Fibroblast of skin of left quadriceps (primary cell): ENCODE measurements around the gene MACROH2A1.

Source experiments
- DNase-seq, 2 experiments: peaks; one replicate each; pipeline ENCODE4 v3.0.0-alpha.2; 2013; ENCODE audit warnings: low read depth in 2 of 2

Gene MACROH2A1

GRCh38 chr5:135313946-135314345 lies 85.1 kb downstream of the MACROH2A1 start:
- no peak for DNase-seq

DNA sequence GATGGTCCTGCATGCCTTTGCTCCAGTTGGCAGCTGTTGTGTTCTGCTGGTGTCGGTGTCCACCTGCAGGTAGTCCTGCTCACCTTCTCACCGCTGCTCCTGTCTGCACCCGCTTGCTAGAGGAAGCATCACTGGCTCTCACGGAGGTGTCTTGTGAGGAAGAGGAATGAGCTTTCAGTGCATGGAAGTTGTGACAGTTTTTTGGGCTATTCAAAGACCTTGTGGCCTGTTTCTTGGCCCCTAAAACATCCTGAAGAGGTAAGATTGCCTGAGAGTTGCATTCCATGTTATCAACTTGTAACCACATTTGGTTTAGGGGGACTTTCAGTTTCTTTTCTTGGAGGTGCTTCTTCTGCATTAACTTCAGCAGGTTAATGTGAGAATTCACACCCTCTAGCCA lies 85.6 kb downstream of the MACROH2A1 start:
- DNase-seq = no peak

DNA sequence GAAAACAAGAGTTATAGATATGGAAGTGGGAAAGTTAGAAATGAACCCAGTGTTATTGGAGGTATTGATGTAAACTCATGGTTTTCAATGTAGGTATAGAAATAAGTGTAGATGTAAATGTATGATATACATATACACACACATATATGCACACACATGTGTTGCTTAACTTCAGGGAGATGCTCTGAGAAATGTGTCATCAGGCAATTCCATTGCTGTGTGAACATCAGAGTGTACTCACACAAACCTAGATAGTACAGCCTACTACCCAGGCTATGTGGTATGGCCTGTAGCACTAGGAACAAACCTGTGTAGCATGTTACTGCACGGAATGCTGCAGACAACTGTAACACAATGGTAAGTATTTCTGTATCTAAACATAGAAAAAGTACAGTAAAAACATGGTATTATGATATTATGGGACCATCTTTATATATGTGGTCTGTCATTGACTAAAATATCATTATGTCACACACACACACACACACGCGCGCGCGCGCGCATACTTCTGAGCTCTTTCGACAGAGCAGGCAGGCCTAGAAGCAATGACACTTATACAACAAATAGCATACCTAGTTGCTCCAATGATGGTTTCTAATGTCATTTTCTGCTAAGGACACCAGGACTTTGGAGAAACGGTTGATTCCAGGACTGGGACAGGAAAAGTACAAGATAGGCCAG lies 86.6 kb downstream of the MACROH2A1 start:
- DNase-seq = no peak

- DNase-seq = peak; percentile 44 to 57
Observed at GRCh38 chr5:135310328-135310989, 88.6 kb downstream of the MACROH2A1 start.

DNA sequence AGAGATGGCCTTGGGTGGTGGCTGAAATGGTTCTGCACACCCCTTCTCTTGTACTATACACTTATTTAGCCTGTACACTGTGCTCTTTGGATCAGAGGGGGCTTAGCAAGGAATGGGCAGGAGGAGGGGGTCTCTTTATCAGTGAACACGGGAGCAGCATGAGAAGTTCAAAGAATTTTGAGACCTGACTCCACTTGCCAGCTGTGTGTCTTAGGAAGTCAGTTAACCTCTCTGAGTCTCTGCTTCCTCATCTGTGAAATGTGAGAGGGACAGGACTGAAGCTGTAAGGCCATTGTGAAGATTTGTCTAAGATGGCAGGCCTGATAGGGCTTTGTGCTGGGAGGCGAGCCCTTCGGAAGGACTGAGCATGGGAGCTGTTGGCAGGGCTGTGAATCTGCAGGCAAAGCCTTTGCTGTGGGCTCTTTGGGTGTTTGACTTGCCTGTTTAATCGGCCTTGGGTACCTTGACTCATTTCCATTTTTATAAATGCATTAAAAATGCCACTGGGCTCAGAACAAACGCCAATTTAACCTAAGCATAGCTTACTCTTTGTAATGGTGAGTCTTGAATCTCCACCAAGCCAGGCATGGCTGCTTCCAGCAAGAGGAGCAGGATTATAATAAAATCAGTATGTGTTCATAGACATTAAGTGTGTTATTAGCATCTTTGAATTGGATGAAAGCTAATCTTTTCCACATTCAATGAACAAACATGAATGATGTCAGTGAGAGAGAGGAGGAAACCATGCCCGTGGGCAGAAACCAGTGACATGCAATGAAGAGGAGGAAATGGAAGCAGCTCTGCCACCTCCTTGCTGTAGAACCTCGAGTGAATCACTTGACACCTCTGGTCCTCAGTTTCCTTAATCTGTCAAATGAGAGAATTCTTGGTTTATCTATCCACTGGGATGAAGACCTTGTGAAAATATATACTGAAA lies 89.4 kb downstream of the MACROH2A1 start:
- DNase-seq = no peak

DNA sequence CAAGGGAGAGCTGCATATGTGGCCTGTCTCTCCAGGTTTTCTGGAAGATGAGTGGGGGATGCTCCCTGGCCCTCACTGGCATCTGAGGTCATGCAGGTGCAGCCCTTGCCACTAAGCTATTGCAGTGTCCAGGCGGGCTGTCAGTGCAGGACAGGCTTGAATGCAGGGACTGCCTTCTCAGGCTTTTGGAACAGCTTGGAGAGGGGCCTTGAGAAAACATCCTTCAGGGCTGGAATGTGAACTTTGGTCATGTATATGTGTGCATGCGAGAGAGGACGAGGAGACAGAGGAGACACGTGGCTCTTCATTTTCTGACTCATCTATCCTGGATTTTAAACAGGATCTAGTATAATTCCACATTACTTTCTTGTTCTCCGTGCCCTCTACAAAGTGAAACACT lies 90.3 kb downstream of the MACROH2A1 start:
- peak; percentile 46 for DNase-seq

- no peak for DNase-seq
Observed at GRCh38 chr5:135308245-135308644, 90.8 kb downstream of the MACROH2A1 start.

- no peak for DNase-seq
Observed at GRCh38 chr5:135307143-135307903, 91.7 kb downstream of the MACROH2A1 start.

- DNase-seq = no peak
Observed at GRCh38 chr5:135306557-135306956, 92.5 kb downstream of the MACROH2A1 start.

GRCh38 chr5:135304352-135305221 lies 94.4 kb downstream of the MACROH2A1 start:
- DNase-seq = no peak

DNA sequence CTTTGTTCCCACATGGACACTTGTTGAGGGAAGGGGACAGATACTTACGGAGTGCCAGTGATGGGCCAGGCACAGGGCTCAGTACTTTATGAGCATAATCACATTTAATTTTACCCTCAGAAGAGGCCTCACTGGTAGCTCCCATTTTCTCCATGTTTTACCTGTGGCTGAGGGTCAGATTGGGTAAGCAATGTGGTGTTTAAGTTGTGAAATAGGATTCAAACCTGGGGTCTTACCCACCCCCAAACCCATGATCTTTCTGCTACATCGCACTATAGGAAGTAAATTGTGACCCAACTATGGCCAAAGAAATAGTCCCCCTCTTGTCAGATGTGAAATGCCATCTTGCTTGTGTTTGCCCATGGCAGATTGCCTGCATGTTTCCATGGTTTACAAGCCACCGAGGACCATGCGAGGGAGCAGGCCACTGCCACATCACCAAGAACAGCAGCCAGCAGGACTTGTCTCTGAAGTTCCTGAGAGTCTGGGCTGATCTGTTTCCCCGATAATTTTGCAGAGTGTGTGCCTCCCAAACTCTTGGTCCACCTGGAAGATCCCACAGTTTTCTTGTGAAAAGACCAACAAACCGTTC lies 95.4 kb downstream of the MACROH2A1 start:
- no peak for DNase-seq

DNA sequence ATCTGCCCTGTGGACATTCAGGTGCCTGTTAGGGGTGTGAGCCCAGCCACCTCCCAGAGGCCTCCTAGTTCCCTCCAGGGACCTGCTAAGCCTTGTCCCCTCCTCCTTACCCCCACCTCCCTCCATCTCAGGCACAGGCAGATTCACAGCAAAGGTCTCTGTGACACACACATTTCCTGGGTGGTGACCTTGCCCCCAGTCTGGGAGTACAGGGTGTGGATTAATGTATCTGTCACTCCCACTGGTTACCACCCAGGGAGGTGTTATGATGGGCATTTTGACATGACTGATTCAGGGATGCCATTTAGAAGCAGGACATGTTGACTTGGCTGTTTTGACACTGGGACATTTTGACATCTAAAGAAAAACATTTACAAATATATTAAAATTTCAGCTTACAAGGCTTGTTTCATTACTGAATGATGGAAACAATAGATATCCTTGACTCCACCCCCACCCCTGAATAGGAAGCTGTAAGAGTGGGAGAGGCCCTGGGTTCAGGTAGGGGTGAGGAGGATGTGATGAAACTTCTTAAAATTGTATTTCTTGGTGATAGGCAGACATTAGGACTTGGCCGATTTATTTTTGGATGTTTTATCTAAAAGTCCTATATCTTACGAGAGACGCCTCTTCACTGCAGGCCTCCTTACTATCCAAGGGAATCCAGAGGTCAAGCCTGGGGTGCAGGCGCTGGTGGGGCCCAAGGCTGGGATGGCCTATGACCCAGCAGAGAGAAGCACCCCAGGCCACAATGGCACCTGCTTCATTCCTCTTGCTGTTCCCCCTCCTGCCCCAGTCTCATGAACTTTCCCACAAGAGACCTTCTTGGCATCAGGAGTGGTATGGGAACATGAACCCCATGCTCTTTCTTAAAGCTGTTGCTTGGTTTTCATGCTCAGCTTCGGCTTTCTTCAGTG lies 101.9 kb downstream of the MACROH2A1 start:
- no peak for DNase-seq

- DNase-seq = no peak
Observed at GRCh38 chr5:135295852-135296251, 103.2 kb downstream of the MACROH2A1 start.

- no peak for DNase-seq
Observed at GRCh38 chr5:135294793-135295192, 104.2 kb downstream of the MACROH2A1 start.

DNA sequence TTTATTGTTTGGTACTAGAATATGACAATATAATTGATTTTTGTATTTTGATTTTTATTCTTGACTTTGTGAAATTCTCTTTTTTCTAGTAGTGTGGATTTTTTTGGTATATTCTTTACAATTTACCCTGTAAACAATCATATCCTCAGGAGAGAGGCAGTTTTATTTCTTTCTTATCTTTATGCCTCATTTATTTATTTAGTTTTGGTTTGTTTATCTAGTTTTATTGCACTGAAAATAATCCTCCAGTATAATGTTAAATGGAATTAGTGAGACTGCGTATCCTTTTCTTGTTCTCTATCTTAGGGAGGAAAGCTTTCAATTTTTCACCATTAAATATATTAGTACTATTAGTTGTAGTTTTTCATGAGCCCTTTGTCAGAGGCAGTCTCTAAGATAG lies 109.4 kb downstream of the MACROH2A1 start:
- DNase-seq = no peak

DNA sequence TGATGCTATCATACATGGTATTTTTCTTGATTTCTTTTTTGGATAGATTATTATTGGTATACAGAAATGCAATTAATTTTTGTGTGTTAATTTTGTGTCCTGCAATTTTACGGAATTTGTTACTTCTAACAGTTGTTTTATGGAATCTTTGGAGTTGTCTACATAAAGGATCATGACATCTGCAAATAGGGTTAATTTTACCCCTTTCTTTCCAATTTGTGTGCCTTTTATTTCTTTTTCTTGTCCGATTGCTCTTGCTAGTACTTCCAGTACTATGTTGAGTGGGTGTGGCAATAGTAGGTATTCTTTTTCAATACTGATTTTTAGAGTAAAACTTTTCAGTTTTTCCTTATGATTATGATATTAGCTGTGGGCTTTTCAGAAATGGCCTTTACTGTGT lies 111.5 kb downstream of the MACROH2A1 start:
- DNase-seq = no peak
